HTR-8/SVneo (cell line): ENCODE results near the gene DNAH3.
"Not testable (repeated sequence)": the region's sequence is repeated elsewhere in the genome, so short reads cannot be mapped to it uniquely, and the experiment has no call there.

ENCODE experiments used
- DNase-seq: peaks from one replicate; pipeline ENCODE4 v3.0.0; 2011; ENCODE audit warnings: low spot score, mixed read lengths; ENCODE audit not compliant: insufficient read length
- FAIRE-seq: peaks from 2 replicates; lab custom pipeline; 2011; peaks lifted over from hg19 to GRCh38; lab: Jason Lieb, UNC

DNAH3 gene

DNA sequence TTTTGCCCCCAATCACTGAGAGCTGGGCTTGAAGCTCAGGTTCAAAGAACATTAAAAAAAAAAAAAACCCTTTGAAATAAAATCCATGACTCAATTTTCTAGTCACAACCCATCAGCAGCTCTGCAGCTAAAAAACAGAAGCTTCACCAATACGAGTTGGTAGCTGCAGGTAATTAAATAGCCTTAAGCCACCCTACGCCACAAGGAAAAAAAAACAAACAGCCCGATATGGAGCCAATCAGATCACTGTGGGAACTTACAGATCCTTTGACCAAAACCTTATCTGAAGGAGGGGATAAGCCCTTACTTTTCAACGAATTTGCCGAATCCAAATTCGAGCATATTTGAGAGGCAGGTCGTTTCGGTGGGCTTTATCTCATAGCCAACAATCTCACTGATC lies 69.3 kb downstream of the DNAH3 start:
- FAIRE-seq: no peak
- DNase-seq: no peak

DNA sequence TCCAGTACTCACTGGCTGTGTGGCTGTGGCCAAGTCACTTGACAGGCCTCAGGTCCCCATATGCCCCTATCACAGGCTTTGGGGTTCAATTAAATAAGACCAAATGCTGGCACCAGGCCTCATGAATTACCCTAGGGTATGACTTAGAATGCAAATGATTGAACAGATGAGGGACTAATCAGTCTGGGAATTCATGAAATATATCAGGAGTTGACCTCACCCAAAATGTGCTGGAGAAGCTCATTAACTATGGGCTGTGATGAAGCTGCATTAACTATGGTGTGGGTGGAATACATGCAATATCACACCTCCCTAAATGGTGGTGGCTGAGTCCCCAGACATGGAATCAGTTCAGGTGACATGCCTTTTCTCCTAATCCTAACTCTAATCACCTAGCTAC lies 72.1 kb downstream of the DNAH3 start:
- DNase-seq (no peak), FAIRE-seq (no peak)

DNA sequence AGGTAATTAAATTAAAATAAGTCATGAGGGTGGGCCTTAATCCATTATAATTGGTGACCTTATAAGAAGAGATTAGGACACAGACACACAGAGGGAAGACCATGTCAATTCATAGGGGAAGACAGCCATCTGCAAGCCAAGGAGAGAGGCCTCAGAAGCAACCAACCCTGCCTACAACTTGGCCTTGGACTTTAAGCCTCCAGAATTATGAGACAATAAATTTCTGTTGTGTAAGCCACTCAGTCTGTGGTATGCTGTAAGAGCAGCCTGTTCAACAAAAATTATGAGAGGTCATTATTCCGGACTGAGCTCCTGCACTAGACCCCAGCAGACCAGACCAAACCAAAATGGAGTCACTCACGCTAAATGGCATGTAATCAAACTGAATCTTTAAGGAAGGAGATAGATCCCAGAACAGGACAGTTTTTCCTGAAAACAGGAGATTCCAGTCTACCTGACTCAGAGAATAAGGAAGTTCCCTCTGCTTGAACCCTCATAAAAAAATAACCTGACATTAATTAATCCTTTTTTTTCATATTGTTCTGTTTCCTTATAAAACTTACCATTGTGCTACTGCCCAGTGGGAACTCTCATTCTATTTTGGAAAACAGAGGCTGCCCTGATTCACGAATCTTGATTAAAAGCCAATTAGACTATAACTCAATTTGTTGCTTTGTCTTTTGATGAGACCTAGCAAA lies 74.3 kb downstream of the DNAH3 start:
- DNase-seq (no peak), FAIRE-seq (no peak)

DNA sequence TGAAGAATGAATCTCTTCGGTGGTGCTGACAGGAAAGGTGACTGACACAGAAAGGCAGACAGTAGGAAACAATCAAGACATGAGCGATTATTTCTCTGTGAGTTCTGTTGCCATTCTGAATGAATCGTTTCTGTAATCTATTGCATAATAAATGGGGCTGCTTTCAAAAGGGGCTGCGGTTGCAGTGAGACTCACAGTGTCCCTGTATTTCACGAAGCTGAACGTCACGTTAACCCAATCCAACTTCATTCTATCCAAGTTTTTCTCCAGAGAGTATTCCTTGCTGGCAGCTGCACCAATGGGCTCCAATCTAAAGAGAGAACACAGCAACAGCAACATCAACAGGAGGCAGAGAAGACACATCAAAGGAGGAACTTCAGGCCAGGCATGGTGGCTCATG lies 75.4 kb downstream of the DNAH3 start:
- FAIRE-seq (no peak), DNase-seq (no peak)

DNA sequence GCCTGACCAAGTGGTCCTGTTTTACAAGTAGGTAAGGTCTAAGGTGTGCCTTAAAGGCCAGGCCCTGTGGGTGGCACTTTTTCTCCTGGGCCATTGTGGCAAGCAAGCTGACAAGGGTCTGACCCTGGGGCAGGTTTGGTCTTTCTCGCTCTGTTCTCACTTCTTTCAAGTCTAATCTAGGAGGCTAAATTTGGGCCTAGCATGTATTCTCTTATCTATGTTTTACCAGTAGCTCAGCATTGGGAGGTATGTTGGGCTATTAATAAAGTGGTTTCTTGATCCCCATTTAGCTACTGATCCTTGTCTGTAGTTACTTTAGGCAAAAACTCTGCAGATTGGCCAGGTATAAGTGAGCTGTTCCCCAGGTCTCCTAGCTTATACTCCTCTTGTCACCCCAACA lies 77.7 kb downstream of the DNAH3 start:
- DNase-seq: no peak

DNA sequence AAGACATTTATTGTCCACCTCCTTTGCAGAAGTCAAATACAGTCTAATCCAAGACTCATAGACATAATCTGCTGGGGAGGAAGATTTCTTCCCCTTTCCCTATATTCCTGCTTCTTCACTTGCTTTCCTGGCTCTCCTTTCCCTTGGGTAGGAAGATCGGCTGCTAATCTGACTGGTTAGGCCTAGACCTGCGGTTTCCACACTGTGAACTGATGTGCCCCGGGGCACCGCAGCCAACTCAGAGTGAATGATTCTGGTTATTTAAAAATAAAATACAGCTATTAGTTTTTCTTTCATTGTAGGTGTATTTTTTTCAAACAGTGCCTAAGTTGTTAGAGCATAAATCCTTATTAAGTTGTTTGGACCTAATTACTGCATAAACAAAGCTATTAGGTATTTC lies 78.9 kb downstream of the DNAH3 start:
- DNase-seq: no peak
- no peak for FAIRE-seq

More for the DNA sequence above, 77.7 kb downstream of the DNAH3 start:
- FAIRE-seq: no peak

DNA sequence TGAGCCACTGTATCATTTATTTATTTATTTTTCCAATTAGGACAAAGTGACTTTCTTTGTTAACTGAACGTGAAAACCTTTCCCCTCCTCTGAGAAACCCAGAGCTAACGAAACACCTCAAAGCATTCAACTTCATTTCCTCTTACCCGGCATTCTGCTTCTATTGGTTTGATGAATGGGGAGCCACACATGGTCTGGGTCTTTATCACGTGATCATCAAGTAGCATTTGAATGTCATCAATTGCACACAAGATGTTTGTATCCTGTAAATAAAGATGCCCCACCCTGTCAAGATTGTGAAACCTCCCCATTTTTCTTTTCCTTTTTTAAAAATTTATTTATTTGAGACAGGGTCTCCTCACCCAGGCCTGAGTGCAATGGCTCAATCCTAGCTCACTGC lies 80.1 kb downstream of the DNAH3 start:
- no peak for FAIRE-seq

DNA sequence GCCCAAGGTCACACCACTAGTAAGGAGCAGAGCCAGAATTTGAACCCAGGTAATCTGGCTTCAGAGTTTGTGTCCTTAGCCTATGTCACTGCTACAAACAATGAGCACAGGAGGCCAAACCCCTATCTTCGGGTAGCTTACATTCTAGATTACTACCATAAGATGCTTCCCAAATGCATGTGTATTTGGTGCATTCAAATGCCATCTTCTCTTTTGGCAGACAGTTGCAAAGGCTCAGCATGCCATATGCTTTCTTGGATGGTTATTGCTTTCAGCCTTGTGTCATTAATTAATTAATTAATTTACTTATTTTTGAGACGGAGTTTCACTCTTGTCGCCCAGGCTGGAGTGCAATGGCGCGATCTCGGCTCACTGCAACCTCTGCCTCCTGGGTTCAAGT lies 80.7 kb downstream of the DNAH3 start:
- DNase-seq: no peak
- FAIRE-seq: no peak

More for the DNA sequence above, 80.1 kb downstream of the DNAH3 start:
- DNase-seq: no peak

DNA sequence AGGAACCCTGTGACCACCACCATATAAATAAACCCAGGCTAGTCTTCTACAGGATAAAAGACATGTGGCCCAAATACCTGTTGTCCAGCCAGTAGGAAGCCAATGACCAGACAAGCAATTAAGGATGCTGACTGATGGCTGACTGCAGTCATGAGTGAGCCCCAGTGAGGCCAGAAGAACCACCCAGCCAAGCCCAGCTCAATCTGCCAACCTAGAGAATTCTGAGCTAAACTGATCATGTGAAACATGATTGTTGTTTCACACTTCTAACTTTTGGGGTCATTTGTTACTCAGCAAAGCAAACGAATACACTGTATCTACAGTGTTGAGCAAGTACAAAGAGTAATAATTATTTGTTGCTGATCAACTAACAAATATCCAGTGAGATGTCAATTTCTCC lies 86.4 kb downstream of the DNAH3 start:
- FAIRE-seq: no peak
- DNase-seq: no peak

DNA sequence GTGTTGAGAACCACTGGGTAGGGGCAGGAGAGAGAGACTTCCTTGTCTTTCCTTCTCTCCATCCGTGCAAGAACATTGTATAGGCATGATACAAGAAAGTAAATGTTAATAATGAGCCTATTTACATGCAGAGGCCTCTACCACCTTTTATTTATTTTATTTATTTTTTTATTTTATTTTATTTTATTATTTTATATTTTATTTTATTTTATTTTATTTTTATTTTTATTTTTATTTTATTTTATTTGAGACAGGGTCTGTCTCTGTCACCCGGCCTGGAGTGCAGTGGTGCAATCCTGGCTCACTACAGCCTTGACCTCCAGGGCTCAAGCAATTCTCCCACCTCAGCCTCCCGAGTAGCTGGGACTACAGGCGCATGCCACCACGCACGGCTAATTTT lies 87.3 kb downstream of the DNAH3 start:
- not testable (repeated sequence) for FAIRE-seq, DNase-seq

DNA sequence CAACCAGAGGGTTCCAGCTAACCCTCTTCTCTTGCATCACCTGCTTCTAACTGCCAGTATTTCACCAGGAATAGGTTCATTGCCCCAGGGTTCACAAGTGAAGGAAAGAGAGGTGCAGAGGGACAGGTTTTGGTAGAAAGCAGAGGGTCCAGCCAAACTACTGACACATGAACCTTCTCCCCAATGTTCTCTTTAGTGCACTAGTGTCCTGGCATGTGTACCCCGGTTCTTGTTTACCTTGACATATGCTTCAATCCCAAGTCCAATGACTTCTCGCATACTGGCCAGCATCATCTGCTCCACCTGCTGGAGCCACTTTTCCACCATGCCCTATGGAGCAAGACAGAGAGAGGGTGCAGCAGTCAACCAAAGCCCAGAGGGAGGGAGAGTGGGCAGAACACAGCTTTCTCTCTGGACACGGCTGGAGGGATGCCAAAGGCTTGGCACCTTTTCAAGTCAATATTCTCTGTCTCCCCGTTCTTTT lies 90.6 kb downstream of the DNAH3 start:
- no peak for DNase-seq
- FAIRE-seq: no peak

DNA sequence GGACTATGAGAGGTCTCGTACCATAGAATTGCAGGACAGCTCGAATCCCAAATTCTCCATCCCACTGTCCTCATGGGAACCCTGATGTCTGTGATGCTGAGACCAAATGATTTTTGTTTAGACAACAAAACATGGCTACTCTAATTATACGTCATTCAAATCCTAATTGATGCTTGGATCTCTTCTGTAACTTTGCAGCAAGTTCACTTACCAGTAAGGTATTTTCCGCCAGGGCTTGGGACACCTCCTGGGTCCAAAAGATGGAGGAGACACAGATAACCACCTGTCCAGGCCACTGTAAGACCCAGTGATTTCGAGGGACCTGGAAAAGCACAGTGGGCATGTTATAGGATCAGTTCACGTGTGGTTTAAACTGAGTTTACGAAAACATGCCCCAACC lies 92.8 kb downstream of the DNAH3 start:
- FAIRE-seq (no peak), DNase-seq (no peak)

DNA sequence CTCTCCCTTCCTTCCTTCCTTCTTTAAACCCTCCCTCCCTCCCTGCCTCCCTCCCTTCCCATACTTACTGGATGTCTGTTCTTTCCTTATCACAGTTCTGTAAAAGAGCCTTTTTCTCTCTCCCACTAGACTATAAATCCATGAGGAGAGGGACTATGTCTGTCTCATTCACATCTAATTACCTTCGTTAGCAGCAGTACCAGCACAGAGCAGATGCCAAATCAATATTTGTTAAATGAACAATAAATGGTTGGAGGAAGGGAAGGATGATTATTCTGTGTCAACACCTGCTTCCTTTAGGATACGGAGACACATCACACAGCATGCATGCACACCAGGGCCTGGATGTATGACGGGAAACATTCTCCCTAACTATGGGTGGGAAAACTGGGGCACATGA lies 94.2 kb downstream of the DNAH3 start:
- DNase-seq (no peak), FAIRE-seq (no peak)

DNA sequence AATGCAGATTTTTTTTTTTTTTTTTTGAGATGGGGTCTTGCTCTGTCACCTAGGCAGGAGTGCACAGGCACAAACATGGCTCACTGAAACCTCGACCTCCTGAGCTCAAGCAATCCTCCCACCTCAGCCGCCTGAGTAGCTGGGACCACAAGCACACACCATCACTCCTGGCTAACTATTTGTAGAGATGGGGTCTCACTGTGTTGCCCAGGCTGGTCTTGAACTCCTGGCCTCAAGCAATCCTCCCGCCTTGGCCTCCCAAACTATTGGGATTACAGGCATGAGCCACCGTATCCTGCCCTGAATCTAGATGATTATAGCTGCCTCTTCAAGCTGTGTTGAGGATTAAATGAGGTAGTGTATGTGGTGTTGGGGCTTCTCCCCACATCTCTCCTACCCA lies 94.9 kb downstream of the DNAH3 start:
- FAIRE-seq, DNase-seq: not testable (repeated sequence)

DNA sequence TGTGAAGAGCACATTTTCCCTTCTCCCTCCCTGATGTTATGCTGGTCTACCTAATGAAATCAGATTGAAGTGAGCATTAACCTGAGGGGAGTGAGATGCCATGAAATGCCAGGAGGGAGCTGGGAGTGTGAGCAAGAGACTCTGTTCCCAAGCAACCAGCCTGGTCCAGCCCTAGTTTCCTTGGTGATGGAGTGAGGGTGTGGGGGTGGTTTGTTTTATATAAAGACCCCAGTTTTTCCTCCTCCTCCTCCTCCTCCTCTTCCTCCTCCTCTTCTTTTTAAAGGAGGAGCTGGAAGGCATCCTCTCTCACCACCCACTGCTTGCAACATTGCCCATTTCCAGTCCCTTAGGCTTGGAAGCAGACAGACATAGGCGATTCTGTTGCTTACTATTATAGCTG lies 97.1 kb downstream of the DNAH3 start:
- FAIRE-seq: no peak
- no peak for DNase-seq

DNA sequence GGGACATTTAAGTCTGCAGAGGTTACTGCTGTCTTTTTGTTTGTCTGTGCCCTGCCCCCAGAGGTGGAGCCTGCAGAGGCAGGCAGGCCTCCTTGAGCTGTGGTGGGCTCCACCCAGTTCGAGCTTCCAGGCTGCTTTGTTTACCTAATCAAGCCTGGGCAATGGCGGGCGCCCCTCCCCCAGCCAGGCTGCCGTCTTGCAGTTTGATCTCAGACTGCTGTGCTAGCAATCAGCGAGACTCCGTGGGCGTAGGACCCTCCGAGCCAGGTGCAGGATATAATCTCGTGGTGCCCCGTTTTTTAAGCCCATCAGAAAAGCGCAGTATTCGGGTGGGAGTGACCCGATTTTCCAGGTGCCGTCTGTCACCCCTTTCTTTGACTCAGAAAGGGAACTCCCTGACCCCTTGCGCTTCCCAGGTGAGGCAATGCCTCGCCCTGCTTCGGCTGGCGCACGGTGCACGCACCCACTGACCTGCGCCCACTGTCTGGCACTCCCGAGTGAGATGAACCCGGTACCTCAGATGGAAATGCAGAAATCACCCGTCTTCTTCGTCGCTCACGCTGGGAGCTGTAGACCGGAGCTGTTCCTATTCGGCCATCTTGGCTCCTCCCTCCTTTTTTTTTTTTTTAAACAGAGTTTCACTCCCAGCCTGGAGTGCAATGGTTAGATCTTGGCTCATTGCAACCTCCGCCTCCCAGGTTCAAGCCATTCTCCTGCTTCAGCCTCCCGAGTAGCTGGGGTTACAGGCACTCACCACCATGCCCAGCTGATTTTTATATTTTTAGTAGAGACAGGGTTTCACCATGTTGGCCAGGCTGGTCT lies 102.3 kb downstream of the DNAH3 start:
- FAIRE-seq, DNase-seq: not testable (repeated sequence)

DNA sequence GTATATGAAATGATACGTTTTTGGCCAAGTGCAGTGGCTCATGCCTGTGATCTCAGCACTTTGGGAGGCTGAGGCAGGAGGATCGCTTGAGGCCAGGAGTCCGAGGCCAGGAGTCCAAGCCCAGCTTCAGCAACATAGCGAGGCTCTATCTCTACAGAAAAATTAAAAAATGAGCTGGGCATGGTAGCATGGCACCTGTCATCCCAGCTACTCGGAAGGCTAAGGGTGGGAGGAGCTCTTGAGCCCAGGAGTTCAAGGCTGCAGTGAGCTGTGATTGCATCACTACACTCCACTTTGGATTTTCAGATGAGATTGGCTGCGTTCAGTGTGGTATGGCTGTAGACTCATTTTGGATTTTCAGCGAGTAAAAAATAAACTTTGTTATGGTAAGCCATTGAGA lies 112.4 kb downstream of the DNAH3 start:
- no peak for DNase-seq
- FAIRE-seq: no peak

DNA sequence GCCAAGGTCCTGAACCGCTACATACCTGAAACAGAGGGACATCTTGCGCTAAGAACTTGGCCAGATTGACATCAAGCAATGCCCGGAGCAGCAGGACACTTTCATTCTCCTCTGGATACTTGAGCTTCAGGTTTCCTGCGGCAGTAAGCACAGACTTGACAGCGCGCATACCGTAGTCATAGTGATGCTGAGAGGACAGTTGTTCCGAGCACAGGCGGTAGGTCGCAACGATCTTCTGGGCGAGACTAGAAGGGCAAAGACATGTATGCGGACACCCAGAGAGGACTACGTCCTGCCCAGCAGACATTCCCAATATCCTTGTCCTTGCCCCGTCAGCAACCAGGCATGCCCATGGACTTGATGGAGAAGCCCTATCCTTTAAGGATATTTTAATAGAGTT lies 112.9 kb downstream of the DNAH3 start:
- DNase-seq: no peak
- FAIRE-seq: no peak

DNA sequence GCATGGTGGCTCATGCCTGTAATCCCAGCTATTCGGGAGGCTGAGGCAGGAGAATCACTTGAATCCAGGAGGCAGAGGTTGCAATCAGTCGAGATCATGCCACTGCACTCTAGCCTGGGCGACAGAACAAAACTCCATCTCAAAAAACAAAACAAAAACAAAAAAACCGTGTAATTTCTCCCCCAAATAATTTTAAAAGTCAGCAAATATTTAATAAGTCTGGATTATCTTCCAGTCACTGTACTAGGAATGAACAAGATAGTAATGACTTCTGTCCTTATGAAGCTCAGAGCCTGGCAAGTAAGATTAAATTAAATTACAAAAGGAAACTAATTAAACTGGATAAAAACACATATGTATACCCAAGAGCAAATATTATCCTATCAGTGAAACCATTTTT lies 113.5 kb downstream of the DNAH3 start:
- DNase-seq: no peak
- no peak for FAIRE-seq

DNA sequence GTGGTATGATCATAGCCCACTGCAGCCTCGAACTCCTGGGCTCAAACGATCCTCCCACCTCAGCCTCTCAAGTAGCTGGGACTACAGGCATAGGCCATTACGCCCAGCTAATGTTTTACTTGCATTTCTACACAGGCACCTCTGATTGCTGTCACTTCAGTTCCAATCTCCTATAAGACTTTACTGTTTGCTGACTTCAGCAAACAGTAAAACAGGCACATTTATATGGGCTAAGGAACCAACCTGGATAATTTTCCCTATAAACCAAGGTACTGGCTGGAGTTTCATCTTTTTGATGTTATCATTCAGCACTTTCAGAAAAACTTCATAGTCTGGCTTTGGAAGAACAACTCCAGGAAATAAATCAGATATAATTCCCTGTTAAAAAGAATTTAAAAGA lies 114.2 kb downstream of the DNAH3 start:
- DNase-seq: no peak
- FAIRE-seq: no peak

DNA sequence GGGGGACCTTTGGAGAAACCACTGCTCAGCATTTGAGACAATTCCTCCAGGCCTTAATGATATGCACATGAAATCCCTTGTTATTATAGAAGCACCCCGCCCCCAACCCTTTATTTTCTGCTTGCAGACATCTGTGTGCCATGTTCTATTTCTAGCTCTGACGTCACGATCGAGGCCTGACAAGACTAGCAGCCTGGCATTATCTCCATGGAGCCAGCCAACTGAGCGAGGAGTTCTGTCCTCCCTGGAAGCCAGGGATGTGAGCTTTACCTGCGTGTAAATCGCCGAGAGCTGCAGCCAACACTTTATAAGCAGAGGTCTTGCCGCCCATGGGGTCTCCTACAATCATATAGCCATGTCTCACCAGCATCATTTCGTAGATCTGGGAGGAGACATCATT lies 116.9 kb downstream of the DNAH3 start:
- DNase-seq (no peak), FAIRE-seq (no peak)

DNA sequence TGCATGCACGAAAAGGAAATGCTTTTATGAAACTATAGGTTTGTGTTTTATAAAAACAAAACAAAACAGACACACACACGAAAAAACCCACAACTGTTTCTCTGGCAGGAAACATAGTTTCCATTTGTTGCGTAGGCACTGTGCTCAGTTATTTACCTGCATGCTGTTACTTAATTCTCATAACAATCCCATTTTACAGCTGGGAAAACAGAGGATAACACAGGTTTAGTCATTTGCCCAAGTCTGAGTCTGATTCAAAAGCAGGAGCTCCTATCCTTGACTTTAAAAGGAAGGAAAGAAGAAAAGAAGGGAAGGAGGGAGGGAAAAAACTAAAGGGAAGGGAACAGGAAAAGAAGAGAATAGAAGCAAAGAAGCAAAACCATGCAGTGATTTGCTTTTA lies 117.4 kb downstream of the DNAH3 start:
- DNase-seq (no peak), FAIRE-seq (no peak)
